ENCODE measurements around the gene ADGRB3.

Gene ADGRB3

GRCh38 chr6:69038841-69039240 is 403.8 kb downstream of the ADGRB3 start:
- DNase-seq (ENCODE audit: low read depth): no peak
- no peak for TF ChIP-seq CTCF (conservative IDR thresholded peaks at IDR 0.05; ENCODE audit: low read depth, low read length)
- H3K4me3 ChIP-seq (ENCODE audit: low read length): no peak overlapping the region

- DNase-seq (ENCODE audit: low read depth): no peak
- no peak for TF ChIP-seq CTCF (conservative IDR thresholded peaks at IDR 0.05; ENCODE audit: low read depth, low read length)
These were observed 407.2 kb downstream of the ADGRB3 start for GRCh38 chr6:69042297-69042696.

GRCh38 chr6:69044534-69044933 is 409.5 kb downstream of the ADGRB3 start:
- H3K4me3 ChIP-seq (ENCODE audit: low read length): no peak overlapping the region
- no peak for DNase-seq (ENCODE audit: low read depth)
- no peak for TF ChIP-seq CTCF (conservative IDR thresholded peaks at IDR 0.05; ENCODE audit: low read depth, low read length)

More at GRCh38 chr6:69042297-69042696, 407.2 kb downstream of the ADGRB3 start:
- H3K4me3 ChIP-seq (ENCODE audit: low read length): no peak overlapping the region

DNA sequence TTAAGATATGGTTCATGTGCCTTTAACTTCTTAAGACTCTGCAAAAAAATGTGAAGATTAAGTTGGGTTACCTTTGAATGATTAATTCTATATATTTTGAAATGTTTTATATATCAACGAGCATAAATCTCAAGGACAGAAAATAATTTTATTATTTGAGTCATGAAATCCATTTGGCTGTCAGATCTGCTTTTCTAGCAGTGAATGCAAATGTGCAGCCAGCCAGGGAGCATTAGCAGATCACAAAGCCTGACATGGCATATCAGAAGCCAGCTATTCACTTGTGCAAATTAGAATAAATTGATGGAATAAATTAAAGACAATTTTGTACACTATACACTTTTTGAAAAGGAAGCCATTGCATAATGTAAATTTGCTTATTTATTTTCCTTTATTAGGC is 424.3 kb downstream of the ADGRB3 start:
- no peak overlapping the region for H3K4me3 ChIP-seq (ENCODE audit: low read length)
- TF ChIP-seq CTCF (conservative IDR thresholded peaks at IDR 0.05; ENCODE audit: low read depth, low read length): no peak
- no peak for DNase-seq (ENCODE audit: low read depth)

DNA sequence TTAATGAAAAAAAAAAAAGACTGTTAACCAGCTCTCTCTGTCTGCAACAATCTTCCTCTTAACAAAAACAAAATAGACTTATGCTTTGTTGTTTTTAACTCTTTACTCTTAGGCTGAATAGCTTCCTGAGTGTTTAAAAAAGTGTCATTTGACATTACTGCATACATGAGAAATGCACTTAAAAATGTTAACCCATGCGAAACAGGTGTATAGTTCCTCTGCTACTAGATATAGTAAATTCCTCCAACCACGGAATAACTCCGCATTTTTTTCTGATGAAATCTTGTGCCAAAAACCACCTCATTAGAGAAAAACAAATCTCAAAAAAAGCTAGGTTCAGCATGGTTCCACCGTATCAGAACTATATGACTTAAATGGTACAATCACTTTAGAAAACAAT is 426.0 kb downstream of the ADGRB3 start:
- H3K4me3 ChIP-seq (ENCODE audit: low read length): no peak overlapping the region
- no peak for TF ChIP-seq CTCF (conservative IDR thresholded peaks at IDR 0.05; ENCODE audit: low read depth, low read length)
- DNase-seq (ENCODE audit: low read depth): no peak

DNA sequence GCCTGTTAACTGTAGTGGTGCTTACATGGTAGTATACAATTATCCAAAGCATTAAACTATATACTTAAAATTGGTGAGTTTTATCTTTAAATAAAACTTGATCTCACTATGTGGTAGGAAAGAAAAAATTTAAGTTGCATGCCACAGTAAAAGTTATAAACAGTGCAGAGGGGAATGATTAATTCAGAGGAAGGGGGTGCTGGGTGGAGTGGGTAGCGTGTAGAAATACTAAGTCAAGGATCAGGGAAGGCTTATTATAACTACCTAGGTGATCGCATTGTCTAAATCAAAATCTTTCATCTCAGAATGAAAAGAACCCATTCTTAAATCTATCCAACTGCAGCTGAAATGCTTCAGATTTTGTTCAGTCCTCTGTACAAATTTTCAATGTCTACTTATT is 428.3 kb downstream of the ADGRB3 start:
- H3K4me3 ChIP-seq (ENCODE audit: low read length): no peak overlapping the region
- TF ChIP-seq CTCF (conservative IDR thresholded peaks at IDR 0.05; ENCODE audit: low read depth, low read length): no peak
- no peak for DNase-seq (ENCODE audit: low read depth)

DNA sequence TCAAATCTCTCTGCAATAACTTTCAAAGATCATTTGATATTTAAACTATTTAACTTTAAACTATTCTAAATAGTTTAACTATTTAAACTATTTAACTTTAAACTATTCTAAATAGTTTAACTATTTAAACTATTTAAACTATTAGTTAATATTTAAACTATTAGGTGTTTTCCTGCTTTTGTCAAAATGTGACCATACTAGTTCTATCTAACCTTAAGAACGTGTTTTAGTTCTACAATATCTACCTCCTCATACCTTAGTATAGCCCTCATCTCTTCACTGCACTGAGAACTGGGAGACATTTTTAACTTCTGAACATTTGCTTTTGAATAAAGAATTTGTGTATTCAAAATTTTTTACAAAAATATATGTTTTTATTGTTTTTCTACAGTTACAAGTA is 429.1 kb downstream of the ADGRB3 start:
- TF ChIP-seq CTCF (conservative IDR thresholded peaks at IDR 0.05; ENCODE audit: low read depth, low read length): no peak
- no peak for DNase-seq (ENCODE audit: low read depth)
- no peak overlapping the region for H3K4me3 ChIP-seq (ENCODE audit: low read length)
